Measurements from ENCODE around the gene PSAP. TPM values are rescaled to one million over a fixed set of nuclear protein-coding genes. Genes with fewer than 3 reads are reported as not detected.

PSAP gene
- total RNA-seq, 1 donor from 2014 or later, result 1,672 TPM

DNA sequence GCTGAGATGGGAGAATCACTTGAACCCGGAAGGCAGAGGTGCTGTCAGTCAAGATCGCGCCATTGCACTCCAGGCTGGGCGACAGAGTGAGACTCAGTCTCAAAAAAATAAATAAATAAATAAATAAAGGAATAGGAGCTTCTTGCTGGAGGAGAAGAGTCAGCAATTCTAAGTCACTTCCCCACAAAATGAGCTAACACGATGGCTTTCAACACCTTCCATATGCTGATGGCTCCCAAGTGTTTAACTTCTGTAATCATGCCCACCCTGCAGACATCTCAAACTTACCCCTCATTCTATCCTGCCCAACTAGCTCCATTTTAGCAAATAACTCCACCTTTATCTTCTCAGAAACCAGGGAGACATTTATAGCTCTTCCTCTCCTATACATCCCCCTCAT lies 21.2 kb downstream of the PSAP start:
- peaks cover 55% of the 10 kb centered on the region for H3K4me1 ChIP-seq

DNA sequence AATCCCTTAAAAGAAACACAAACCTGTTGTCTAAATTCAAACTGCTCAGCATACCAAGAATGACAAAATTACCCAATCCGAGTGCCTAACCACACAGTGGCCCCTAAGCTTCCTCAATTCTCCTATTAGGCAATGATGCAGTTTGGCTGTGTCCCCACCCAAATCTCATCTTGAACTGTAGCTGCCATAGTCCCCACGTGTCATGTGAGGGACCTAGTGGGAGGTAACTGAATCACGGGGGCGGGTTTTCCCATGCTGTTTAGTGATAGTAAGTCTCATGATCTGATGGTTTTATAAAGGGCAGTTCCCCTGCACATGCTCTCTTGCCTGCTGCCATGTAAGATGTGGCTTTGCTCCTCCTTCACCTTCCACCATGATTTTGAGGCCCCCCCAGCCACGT lies 21.9 kb downstream of the PSAP start:
- peak overlapping the region; percentile 3 for H3K27ac ChIP-seq (replicated peaks)
- intact Hi-C loops (cut with micrococcal nuclease), result no loop called here
- peaks cover 96% of the 10 kb centered on the region for H3K36me3 ChIP-seq
- H3K4me3 ChIP-seq, result no peak overlapping the region
- H3K9me3 ChIP-seq (replicated peaks), result no peaks in the 10 kb centered on the region
- H3K27me3 ChIP-seq (ENCODE audit: low read depth), result no peaks in the 10 kb centered on the region
- TF ChIP-seq, protein P1, sequence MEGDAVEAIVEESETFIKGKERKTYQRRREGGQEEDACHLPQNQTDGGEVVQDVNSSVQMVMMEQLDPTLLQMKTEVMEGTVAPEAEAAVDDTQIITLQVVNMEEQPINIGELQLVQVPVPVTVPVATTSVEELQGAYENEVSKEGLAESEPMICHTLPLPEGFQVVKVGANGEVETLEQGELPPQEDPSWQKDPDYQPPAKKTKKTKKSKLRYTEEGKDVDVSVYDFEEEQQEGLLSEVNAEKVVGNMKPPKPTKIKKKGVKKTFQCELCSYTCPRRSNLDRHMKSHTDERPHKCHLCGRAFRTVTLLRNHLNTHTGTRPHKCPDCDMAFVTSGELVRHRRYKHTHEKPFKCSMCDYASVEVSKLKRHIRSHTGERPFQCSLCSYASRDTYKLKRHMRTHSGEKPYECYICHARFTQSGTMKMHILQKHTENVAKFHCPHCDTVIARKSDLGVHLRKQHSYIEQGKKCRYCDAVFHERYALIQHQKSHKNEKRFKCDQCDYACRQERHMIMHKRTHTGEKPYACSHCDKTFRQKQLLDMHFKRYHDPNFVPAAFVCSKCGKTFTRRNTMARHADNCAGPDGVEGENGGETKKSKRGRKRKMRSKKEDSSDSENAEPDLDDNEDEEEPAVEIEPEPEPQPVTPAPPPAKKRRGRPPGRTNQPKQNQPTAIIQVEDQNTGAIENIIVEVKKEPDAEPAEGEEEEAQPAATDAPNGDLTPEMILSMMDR (IDR thresholded peaks at IDR 0.05; ENCODE audit: borderline replicate concordance), result no peak
- no peak for DNase-seq
- peaks cover 48% of the 10 kb centered on the region for H3K4me1 ChIP-seq

More for the DNA sequence above, 21.2 kb downstream of the PSAP start:
- intact Hi-C loops (cut with micrococcal nuclease), result loop anchor here (10.0 kb wide), 1 partner anchor 65 kb away; no protein-coding TSS in a partner anchor
- H3K27ac ChIP-seq (replicated peaks), result no peak overlapping the region
- H3K4me3 ChIP-seq, result no peak overlapping the region
- no peak for DNase-seq
- TF ChIP-seq, protein P1 (IDR thresholded peaks at IDR 0.05; ENCODE audit: borderline replicate concordance), result no peak
- no peaks in the 10 kb centered on the region for H3K27me3 ChIP-seq (ENCODE audit: low read depth)
- H3K36me3 ChIP-seq, result peaks cover 89% of the 10 kb centered on the region
- H3K9me3 ChIP-seq (replicated peaks), result no peaks in the 10 kb centered on the region

DNA sequence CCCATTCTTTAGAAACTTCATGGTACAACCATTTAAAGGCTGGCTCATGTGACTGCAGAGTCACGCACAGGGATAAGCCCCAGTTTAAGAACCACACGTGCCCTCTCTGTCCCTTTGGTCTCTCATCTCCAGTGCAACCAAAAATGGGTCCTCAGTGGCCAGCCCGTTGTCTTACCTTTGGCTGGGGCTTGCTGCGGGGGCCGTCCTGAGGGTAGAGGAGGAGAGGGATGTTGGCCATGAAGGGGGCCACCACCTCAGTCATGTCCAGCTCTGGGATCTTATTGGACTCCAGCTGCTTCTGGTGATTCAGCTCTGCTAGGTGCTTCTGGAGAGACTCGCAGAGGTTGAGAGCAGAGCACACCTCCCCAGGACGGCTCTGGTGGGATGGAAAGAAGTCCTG lies 22.3 kb downstream of the PSAP start:
- Histone ChIP-seq H3K36me3 (peaks cover 96% of the 10 kb centered on the region), H3K4me1 (peaks cover 43% of the 10 kb centered on the region), H3K27me3 (ENCODE audit: low read depth) (no peaks in the 10 kb centered on the region), H3K27ac (replicated peaks) (peak overlapping the region; percentile 3), H3K4me3 (no peak overlapping the region), H3K9me3 (replicated peaks) (no peaks in the 10 kb centered on the region)
- no peak for DNase-seq
- TF ChIP-seq, protein P1 (IDR thresholded peaks at IDR 0.05; ENCODE audit: borderline replicate concordance), result no peak
- intact Hi-C loops (cut with micrococcal nuclease), result no loop called here

DNA sequence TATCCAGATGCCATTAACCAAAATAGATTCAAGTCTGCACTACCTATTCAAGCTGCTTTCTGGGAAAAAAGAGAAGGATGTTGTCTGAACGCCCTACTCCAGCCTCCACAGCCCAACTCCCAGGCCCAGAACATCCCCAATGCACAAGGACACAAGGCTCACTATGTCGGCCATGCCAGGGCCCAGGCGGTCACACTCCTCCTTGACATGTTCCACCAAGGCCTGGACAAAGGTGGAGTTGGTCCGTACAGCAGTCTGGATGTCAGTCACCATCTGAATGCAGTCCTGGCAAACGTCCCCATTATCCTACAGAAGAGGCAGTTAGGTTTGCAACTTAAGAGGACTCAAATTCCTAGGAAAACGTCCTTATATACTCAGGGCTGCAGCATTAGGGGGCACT lies 23.2 kb downstream of the PSAP start:
- H3K9me3 ChIP-seq (replicated peaks), result no peaks in the 10 kb centered on the region
- DNase-seq, result no peak
- peaks cover 97% of the 10 kb centered on the region for H3K36me3 ChIP-seq
- no peak overlapping the region for H3K4me3 ChIP-seq
- no peaks in the 10 kb centered on the region for H3K27me3 ChIP-seq (ENCODE audit: low read depth)
- intact Hi-C loops (cut with micrococcal nuclease), result no loop called here
- TF ChIP-seq, protein P1 (IDR thresholded peaks at IDR 0.05; ENCODE audit: borderline replicate concordance), result no peak
- H3K27ac ChIP-seq (replicated peaks), result no peak overlapping the region
- H3K4me1 ChIP-seq, result peaks cover 35% of the 10 kb centered on the region

GRCh38 chr10:71825217-71825616 lies 25.8 kb downstream of the PSAP start:
- DNase-seq, result no peak
- peaks cover 8% of the 10 kb centered on the region for H3K4me1 ChIP-seq
- H3K4me3 ChIP-seq, result no peak overlapping the region
- peaks cover 100% of the 10 kb centered on the region for H3K36me3 ChIP-seq
- H3K27me3 ChIP-seq (ENCODE audit: low read depth), result no peaks in the 10 kb centered on the region
- TF ChIP-seq, protein P1 (IDR thresholded peaks at IDR 0.05; ENCODE audit: borderline replicate concordance), result no peak
- no peak overlapping the region for H3K27ac ChIP-seq (replicated peaks)
- no peaks in the 10 kb centered on the region for H3K9me3 ChIP-seq (replicated peaks)
- intact Hi-C loops (cut with micrococcal nuclease), result no loop called here

All from left ventricle myocardium inferior (tissue), 1 donor.